Adrenal gland (tissue), 5 donors: ENCODE results near the gene TMEM121B.

Source experiments
- POLR2A ChIP-seq, 2 donors: fragments of 450-650 bp; IDR thresholded peaks; one replicate each; pipeline ENCODE4 v1.6.1; 2017; ENCODE audit warnings: antibody characterized with exemption in 2 of 2, mild to moderate bottlenecking in 2 of 2, moderate library complexity in 1 of 2
- TF ChIP-seq, protein P1 (sequence below), 6 experiments: fragments of 450-650 bp in 4 of 6; fragments of 200-600 bp in 2 of 6; sonication (generic) in 1 of 6; IDR thresholded peaks; 1 replicate in 5 of 6; 2 replicates in 1 of 6; pipeline versions ENCODE4 v1.5.1 to v1.8.0; 2016 to 2021; ENCODE audit warnings: antibody characterized with exemption in 6 of 6, mild to moderate bottlenecking in 2 of 6, moderate library complexity in 1 of 6
- donor health status: DM: no; HTN: no; CAD: no.

DNA sequence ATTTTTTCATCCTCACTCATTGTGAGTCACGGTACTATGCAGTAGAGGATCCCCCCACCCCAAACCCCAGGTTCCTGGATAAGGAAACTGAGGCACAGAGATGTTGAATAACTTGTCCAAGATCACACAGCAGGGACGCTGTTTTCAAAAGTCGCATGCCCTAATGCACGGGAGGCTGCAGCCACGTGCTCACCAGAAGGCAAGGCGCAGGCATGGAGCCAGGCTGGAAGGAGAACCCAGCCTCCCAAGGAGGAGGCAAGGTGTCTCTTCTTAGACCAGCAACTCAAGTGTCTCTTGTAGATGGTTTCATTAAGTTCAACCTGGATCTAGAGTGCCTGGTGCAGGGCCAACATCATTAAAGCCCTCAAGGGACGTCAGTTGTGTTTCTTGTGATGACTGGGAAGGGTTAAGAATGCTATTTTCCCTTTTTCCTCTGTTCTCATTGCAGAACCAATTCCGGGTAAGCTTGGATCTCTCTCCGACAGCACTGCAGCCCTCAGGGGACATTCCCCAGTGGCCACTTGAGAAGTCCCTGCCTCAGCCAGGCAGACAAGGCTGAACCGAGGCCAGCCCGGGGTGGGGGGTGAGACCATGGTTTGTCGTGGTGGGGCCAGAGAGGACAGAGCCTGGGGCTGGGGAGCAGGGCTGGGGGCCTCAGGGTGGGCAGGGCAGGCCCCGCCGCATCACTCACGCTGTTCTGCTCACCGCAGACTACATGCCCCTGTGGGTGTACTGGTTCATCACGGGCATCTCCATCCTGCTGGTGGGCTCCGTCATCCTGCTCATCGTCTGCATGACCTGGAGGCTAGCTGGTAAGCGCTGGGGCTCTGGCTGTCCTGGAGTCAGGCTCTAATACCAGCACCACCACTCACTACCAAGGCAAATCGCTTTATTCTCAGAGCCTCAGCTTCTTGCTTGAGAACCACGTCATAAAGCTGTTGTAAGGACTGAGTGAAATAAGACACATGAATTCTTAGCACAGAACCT lies 15.7 kb downstream of the TMEM121B start:
- TF ChIP-seq, protein P1, sequence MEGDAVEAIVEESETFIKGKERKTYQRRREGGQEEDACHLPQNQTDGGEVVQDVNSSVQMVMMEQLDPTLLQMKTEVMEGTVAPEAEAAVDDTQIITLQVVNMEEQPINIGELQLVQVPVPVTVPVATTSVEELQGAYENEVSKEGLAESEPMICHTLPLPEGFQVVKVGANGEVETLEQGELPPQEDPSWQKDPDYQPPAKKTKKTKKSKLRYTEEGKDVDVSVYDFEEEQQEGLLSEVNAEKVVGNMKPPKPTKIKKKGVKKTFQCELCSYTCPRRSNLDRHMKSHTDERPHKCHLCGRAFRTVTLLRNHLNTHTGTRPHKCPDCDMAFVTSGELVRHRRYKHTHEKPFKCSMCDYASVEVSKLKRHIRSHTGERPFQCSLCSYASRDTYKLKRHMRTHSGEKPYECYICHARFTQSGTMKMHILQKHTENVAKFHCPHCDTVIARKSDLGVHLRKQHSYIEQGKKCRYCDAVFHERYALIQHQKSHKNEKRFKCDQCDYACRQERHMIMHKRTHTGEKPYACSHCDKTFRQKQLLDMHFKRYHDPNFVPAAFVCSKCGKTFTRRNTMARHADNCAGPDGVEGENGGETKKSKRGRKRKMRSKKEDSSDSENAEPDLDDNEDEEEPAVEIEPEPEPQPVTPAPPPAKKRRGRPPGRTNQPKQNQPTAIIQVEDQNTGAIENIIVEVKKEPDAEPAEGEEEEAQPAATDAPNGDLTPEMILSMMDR (IDR thresholded peaks at IDR 0.05), result no peak
- no peak for TF ChIP-seq POLR2A (IDR thresholded peaks at IDR 0.05)
